GM12891 (cell line): Measurements from ENCODE around the gene HSPA4.
"Not testable (repeated sequence)": the region's sequence is repeated elsewhere in the genome, so short reads cannot be mapped to it uniquely, and the experiment has no call there.

Source experiments
- DNase-seq: peaks from one replicate; pipeline ENCODE4 v3.0.0; 2011; ENCODE audit warnings: low spot score; ENCODE audit not compliant: insufficient read length
- FAIRE-seq: peaks from 2 replicates; lab custom pipeline; 2011; peaks lifted over from hg19 to GRCh38; lab: Jason Lieb, UNC
- PAX5 ChIP-seq: IDR thresholded peaks from 2 replicates; pipeline ENCODE4 v1.6.1; 2011; ENCODE audit warnings: low read length, moderate library complexity, mild to moderate bottlenecking; ENCODE audit not compliant: insufficient read depth, severe bottlenecking
- POLR2A ChIP-seq: IDR thresholded peaks from 2 replicates; pipeline ENCODE4 v1.6.1; 2011; ENCODE audit warnings: low read depth, low read length, control low read depth
- POLR2AphosphoS5 ChIP-seq: IDR thresholded peaks from 2 replicates; pipeline ENCODE4 v1.6.1; 2011; ENCODE audit warnings: low read depth, low read length, control low read depth
- POU2F2 ChIP-seq: IDR thresholded peaks from 2 replicates; pipeline ENCODE4 v1.6.1; 2011; ENCODE audit warnings: low read depth, mild to moderate bottlenecking, control low read depth, low read length, moderate library complexity
- SPI1 ChIP-seq: IDR thresholded peaks from 2 replicates; pipeline ENCODE4 v1.6.1; 2011; ENCODE audit warnings: low read depth, low read length, control low read depth
- TAF1 ChIP-seq: IDR thresholded peaks from 2 replicates; pipeline ENCODE4 v1.6.1; 2011; ENCODE audit warnings: low read depth, low read length, control low read depth

Gene HSPA4

GRCh38 chr5:133030343-133031005 is 21.3 kb upstream of the HSPA4 start:
- no peak for FAIRE-seq
- TF ChIP-seq TAF1 (no peak), POLR2AphosphoS5 (no peak), POU2F2 (no peak), SPI1 (no peak), PAX5 (no peak), POLR2A (no peak)
- no peak for DNase-seq

DNA sequence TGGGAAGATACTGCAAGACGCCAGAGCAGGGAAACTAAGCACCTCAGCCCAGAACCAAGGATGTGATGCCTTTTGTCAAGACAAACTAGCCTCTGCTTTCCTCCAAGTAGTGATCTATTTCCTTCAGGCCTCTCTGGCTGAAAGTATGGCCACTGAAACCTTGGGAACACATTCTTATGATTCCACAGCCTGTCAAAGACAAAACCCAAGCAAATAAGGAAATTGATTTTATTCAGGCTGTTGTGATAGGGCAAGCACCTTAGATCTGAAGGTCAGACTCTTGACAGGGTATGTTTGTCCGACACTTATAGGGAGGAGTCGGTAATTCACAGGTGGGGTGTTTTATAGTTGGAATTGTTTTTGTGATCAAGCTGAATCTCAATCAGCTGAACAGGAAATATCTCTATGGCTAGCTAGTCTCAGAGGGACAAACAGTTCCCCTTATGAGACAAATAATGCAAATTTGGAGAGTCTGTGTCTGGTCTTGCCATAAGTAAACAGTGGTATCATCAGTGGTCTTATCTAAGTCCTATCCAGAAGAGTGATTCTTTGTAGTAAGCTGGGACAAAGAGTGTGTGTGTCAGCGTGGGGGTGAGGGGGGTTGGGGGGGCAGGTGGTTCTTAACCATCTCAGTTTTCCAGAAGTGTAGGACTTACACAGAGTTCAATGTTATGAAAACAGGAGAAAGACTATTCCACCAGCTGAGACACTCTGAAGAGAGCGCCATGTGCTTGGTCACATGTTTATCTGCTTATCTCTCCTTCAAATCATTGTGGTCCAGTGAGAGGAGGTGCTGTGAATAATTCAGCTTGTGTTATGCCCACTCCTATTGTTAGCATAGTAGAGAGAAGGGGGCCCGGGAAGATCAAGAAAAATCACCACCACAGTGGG is 18.7 kb upstream of the HSPA4 start:
- FAIRE-seq: peak; percentile 75
- TF ChIP-seq POU2F2: no peak
- TF ChIP-seq SPI1: peak; percentile 48; the same call in 1 of the 2 replicates
- DNase-seq: no peak

- FAIRE-seq (no peak), DNase-seq (no peak)
- TF ChIP-seq PAX5: no peak
- TF ChIP-seq TAF1: no peak
- TF ChIP-seq SPI1: no peak
- TF ChIP-seq POLR2A: no peak
- no peak for TF ChIP-seq POU2F2
- TF ChIP-seq POLR2AphosphoS5: no peak
Measured at GRCh38 chr5:133034064-133034463, 17.7 kb upstream of the HSPA4 start.

DNA sequence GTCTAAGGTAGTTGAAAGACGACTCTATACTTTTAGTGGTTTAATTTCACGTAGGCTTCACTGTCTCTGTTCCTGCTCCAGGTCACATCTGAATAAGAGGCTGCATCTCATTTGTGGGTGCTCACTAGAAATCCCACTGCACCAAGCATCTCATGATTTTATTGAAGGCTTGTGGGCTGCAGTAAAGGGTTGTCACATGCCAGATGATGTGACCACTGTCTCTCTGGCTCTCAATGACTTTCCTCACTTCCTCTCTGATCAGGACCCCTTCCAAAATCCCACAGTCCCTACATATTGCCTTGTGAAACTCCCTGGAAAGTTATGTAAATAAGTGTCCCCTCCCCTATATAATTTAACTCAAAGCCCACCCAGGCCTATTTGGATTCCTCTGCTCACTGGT is 16.6 kb upstream of the HSPA4 start:
- DNase-seq (no peak), FAIRE-seq (no peak)
- TF ChIP-seq TAF1 (no peak), SPI1 (peak; percentile 83), PAX5 (no peak), POU2F2 (no peak), POLR2A (no peak), POLR2AphosphoS5 (no peak)

GRCh38 chr5:133036677-133037076 is 15.1 kb upstream of the HSPA4 start:
- FAIRE-seq, DNase-seq: not testable (repeated sequence)

DNA sequence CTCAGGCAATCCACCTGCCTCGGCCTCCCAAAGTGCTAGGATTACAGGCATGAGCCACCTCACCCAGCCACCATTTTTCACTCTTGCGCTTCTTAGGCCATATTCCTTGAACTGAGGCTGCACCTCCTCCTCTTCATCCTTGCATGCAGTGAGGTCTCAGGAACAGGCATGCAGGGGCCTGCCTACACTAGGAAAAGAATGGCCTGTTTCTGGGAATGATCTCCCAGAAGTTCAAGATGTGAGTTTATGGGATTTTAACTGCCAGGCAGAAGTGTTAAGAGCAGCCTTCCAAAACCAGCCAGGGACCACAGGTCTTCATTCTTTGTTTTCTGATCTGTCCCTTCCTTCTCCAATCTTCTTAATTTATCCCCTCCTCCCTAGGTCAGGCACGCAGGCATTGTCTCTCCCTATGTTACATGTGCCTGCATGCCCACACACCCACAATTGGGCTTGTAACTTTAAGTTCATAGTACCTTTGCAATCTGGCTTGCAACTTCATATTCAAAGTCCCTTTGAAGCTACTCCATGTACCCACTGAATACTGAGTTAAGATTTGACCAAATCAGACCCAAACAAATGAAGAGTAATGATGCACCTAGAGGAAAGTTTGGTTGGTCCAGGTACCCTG is 10.5 kb upstream of the HSPA4 start:
- DNase-seq: no peak
- no peak for FAIRE-seq
- TF ChIP-seq TAF1: no peak
- TF ChIP-seq POU2F2: no peak
- TF ChIP-seq SPI1: no peak
- no peak for TF ChIP-seq POLR2AphosphoS5
- TF ChIP-seq POLR2A: no peak
- TF ChIP-seq PAX5: no peak

- TF ChIP-seq SPI1: no peak
- TF ChIP-seq TAF1: no peak
- no peak for TF ChIP-seq PAX5
- TF ChIP-seq POU2F2: no peak
- DNase-seq (no peak), FAIRE-seq (no peak)
Measured at GRCh38 chr5:133041910-133042309, 9.9 kb upstream of the HSPA4 start.

DNA sequence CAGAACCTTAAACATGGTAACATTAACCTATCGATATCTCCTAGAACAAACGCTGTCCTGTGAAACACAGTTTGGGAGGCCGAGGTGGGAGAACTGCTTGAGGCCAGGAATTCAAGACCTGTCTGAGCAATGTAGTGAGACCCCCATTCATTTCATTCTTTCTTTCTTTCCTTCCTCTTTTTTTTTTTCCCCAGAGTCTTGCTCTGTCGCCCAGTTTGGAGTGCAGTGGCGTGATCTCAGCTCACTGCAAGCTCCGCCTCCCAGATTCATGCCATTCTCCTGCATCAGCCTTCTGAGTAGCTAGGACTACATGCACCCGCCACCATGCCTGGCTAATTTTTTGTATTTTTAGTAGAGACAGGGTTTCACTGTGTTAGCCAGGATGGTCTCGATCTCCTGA is 5.3 kb upstream of the HSPA4 start:
- not testable (repeated sequence) for FAIRE-seq, DNase-seq

- FAIRE-seq: no peak
- DNase-seq: no peak
- no peak for TF ChIP-seq POU2F2
Measured at GRCh38 chr5:133047404-133047803, 4.4 kb upstream of the HSPA4 start.

DNA sequence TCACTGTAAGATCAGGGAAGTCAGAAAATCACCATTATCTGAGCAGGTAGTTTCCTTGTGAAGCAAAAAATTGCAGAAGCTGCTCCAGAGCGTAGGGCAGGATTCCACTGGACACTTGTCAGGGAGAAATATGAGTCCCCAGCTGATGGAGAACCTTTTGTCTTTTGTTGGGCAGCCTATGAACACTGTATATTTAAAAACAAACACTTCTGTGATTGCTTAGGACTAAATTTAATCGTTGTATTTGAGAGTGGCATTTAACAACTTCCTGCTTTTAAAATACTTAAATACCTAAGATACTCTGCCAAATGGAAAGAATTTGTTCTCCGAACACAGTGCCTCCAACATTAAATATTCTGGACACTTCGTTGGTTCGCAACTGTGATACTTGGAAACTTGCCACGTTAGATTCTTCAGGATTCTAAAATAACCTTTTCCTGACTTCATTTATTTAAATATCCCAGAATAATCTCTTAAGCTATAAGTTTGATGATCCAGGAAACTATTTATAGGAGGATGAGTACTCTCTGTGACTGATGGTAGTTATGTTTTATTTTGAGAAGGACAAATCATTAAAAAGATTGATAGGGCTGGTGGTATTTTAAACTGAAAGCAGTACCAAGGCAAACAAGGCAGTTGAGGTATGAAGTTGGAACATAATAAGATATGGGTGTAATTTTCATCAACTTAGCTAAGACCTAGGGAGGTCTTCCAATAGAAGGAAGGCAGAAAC is 2.7 kb upstream of the HSPA4 start:
- DNase-seq (no peak), FAIRE-seq (no peak)
- TF ChIP-seq POU2F2 (no peak), PAX5 (no peak), SPI1 (no peak), POLR2A (no peak), TAF1 (no peak), POLR2AphosphoS5 (no peak)
